ENCODE results near the gene CLHC1.
"Not testable (repeated sequence)": the region's sequence is repeated elsewhere in the genome, so short reads cannot be mapped to it uniquely, and the experiment has no call there.

Gene CLHC1

GRCh38 chr2:55150834-55151233 is 81.3 kb downstream of the CLHC1 start:
- TF ChIP-seq CTCF (IDR thresholded peaks at IDR 0.05; ENCODE audit: insufficient read depth, low read depth, low read length, missing control alignments), result no peak
- H3K4me3 ChIP-seq (ENCODE audit: low read length), result no peak overlapping the region
- DNase-seq (ENCODE audit: low read depth), result no peak

- peak; percentile 88 for DNase-seq (ENCODE audit: low read depth)
- no peak overlapping the region for H3K4me3 ChIP-seq (ENCODE audit: low read length)
- no peak for TF ChIP-seq CTCF (IDR thresholded peaks at IDR 0.05; ENCODE audit: insufficient read depth, low read depth, low read length, missing control alignments)
Observed at GRCh38 chr2:55148269-55148668, 83.8 kb downstream of the CLHC1 start.

GRCh38 chr2:55147531-55147930 is 84.6 kb downstream of the CLHC1 start:
- no peak overlapping the region for H3K4me3 ChIP-seq (ENCODE audit: low read length)
- no peak for DNase-seq (ENCODE audit: low read depth)
- TF ChIP-seq CTCF (IDR thresholded peaks at IDR 0.05; ENCODE audit: insufficient read depth, low read depth, low read length, missing control alignments), result no peak

- TF ChIP-seq CTCF (IDR thresholded peaks at IDR 0.05; ENCODE audit: insufficient read depth, low read depth, low read length, missing control alignments), result no peak
- H3K4me3 ChIP-seq (ENCODE audit: low read length), result no peak overlapping the region
- no peak for DNase-seq (ENCODE audit: low read depth)
Observed at GRCh38 chr2:55147041-55147440, 85.1 kb downstream of the CLHC1 start.

- no peak overlapping the region for H3K4me3 ChIP-seq (ENCODE audit: low read length)
- DNase-seq (ENCODE audit: low read depth), result peak; percentile 34
- TF ChIP-seq CTCF (IDR thresholded peaks at IDR 0.05; ENCODE audit: insufficient read depth, low read depth, low read length, missing control alignments), result no peak
Observed at GRCh38 chr2:55146263-55146662, 85.8 kb downstream of the CLHC1 start.

GRCh38 chr2:55144922-55145820 is 86.9 kb downstream of the CLHC1 start:
- no peak for TF ChIP-seq CTCF (IDR thresholded peaks at IDR 0.05; ENCODE audit: insufficient read depth, low read depth, low read length, missing control alignments)
- H3K4me3 ChIP-seq (ENCODE audit: low read length), result no peak overlapping the region
- DNase-seq (ENCODE audit: low read depth), result no peak

- not testable (repeated sequence) for H3K4me3 ChIP-seq (ENCODE audit: low read length)
Observed at GRCh38 chr2:55143706-55144105, 88.4 kb downstream of the CLHC1 start.

More at GRCh38 chr2:55143706-55144105, 88.4 kb downstream of the CLHC1 start:
- not testable (repeated sequence) for DNase-seq (ENCODE audit: low read depth)

Data from epithelial cell of esophagus (primary cell).